IMR-90 (cell line): ENCODE results near the gene TIMM9. TPM values are rescaled to one million over a fixed set of nuclear protein-coding genes. Genes with fewer than 3 reads are reported as not detected.

Source experiments
- ATAC-seq: fragments of 200-7000 bp; cut with Tn5 transposase; 2 replicates; pipeline ENCODE4 v1.9.1; 2020; ENCODE audit warnings: low read depth, mild to moderate bottlenecking, moderate library complexity
- BruUV-seq: library from RNA; stranded (reverse); fragments of 400-500 nt; replicated peaks from 2 replicates; lab custom pipeline; 2021; lab: Mats Ljungman, UMichigan
- CTCF ChIA-PET: fragments of 300-600 bp; formaldehyde crosslinking; extraction: SDS; loops from one replicate; lab custom pipeline; 2021; ENCODE audit warnings: antibody characterized with exemption; lab: Yijun Ruan, JAX
- POLR2A ChIA-PET: fragments of 300-600 bp; sonication (Branson Sonifier 250); formaldehyde crosslinking; loops from one replicate; lab custom pipeline; 2022; ENCODE audit warnings: antibody characterized with exemption; ENCODE audit not compliant: unreplicated experiment; lab: Charles Lee
- DNase-seq: peaks from one replicate; pipeline ENCODE4 v3.0.0; 2013
- H2AFZ ChIP-seq: replicated peaks from 2 replicates; pipeline ENCODE3; 2013; ENCODE audit warnings: low read length, mild to moderate bottlenecking; ENCODE audit not compliant: poor library complexity
- H2AK5ac ChIP-seq: 2 replicates; pipeline ENCODE4 v1.6.1; 2013; ENCODE audit warnings: low read depth, low read length, inconsistent platforms
- H2AK9ac ChIP-seq: replicated peaks from 2 replicates; pipeline ENCODE3; 2013; ENCODE audit warnings: mild to moderate bottlenecking, low read depth, low read length, moderate library complexity; ENCODE audit not compliant: poor library complexity
- H2BK120ac ChIP-seq: 2 replicates; pipeline ENCODE4 v1.6.1; 2013; ENCODE audit warnings: low read depth, low read length, inconsistent platforms
- H2BK15ac ChIP-seq: 3 replicates; pipeline ENCODE4 v1.6.1; 2013; ENCODE audit warnings: low read depth, low read length, inconsistent platforms
- H2BK20ac ChIP-seq: 2 replicates; pipeline ENCODE4 v1.6.1; 2013; ENCODE audit warnings: low read depth, mild to moderate bottlenecking, inconsistent platforms, low read length, moderate library complexity
- H2BK5ac ChIP-seq: 2 replicates; pipeline ENCODE4 v1.6.1; 2013; ENCODE audit warnings: mild to moderate bottlenecking, low read depth, low read length, inconsistent platforms; ENCODE audit not compliant: poor library complexity, severe bottlenecking
- H3K14ac ChIP-seq: replicated peaks from 2 replicates; pipeline ENCODE4 v1.6.1; 2013; ENCODE audit warnings: low read depth, low read length, inconsistent platforms
- H3K18ac ChIP-seq: 2 replicates; pipeline ENCODE4 v1.6.1; 2013; ENCODE audit warnings: low read depth, low read length, control low read depth
- H3K23ac ChIP-seq: 2 replicates; pipeline ENCODE4 v1.6.1; 2013; ENCODE audit warnings: low read depth, low read length, inconsistent platforms
- H3K27ac ChIP-seq: 2 replicates; pipeline ENCODE4 v1.5.1; 2013; ENCODE audit warnings: mild to moderate bottlenecking, control low read depth, low read length; ENCODE audit not compliant: insufficient read depth
- H3K27me3 ChIP-seq: 2 replicates; pipeline ENCODE4 v1.6.1; 2013; ENCODE audit warnings: low read length; ENCODE audit not compliant: control insufficient read depth, insufficient read depth
- H3K36me3 ChIP-seq: 2 replicates; pipeline ENCODE4 v1.6.1; 2013; ENCODE audit warnings: low read length, mixed read lengths; ENCODE audit not compliant: control insufficient read depth, insufficient read depth
- H3K4ac ChIP-seq: 2 replicates; pipeline ENCODE4 v1.6.1; 2013; ENCODE audit warnings: low read depth, low read length, inconsistent platforms
- H3K4me1 ChIP-seq: 2 replicates; pipeline ENCODE4 v1.6.1; 2013; ENCODE audit warnings: low read length, mixed read lengths; ENCODE audit not compliant: control insufficient read depth, insufficient read depth
- H3K4me2 ChIP-seq: 2 replicates; pipeline ENCODE4 v1.6.1; 2013; ENCODE audit warnings: low read depth, mild to moderate bottlenecking, control low read depth, low read length, moderate library complexity
- H3K4me3 ChIP-seq: 2 replicates; pipeline ENCODE4 v1.5.1; 2013; ENCODE audit warnings: low read depth, mild to moderate bottlenecking, control low read depth, low read length, moderate library complexity; ENCODE audit not compliant: insufficient read depth
- H3K56ac ChIP-seq: 2 replicates; pipeline ENCODE4 v1.6.1; 2013; ENCODE audit warnings: low read length, inconsistent platforms; ENCODE audit not compliant: insufficient read depth; ENCODE audit errors: extremely low read depth
- H3K79me1 ChIP-seq, 2 experiments: 2 replicates each; pipeline ENCODE4 v1.6.1; 2013; ENCODE audit warnings: low read length in 2 of 2, inconsistent platforms in 1 of 2, low read depth in 1 of 2
- H3K9ac ChIP-seq: 2 replicates; pipeline ENCODE4 v1.6.1; 2013; ENCODE audit warnings: low read depth, low read length, control low read depth
- H3K9me1 ChIP-seq: 2 replicates; pipeline ENCODE4 v1.6.1; 2013; ENCODE audit warnings: low read length, inconsistent platforms; ENCODE audit not compliant: insufficient read depth
- H3K9me3 ChIP-seq: 2 replicates; pipeline ENCODE4 v1.6.1; 2013; ENCODE audit warnings: low read length; ENCODE audit not compliant: control insufficient read depth, insufficient read depth
- H4K20me1 ChIP-seq: 2 replicates; pipeline ENCODE4 v1.6.1; 2013; ENCODE audit warnings: low read length, inconsistent platforms; ENCODE audit not compliant: insufficient read depth
- H4K5ac ChIP-seq: 2 replicates; pipeline ENCODE4 v1.6.1; 2013; ENCODE audit warnings: mild to moderate bottlenecking, low read depth, low read length, control low read depth
- H4K8ac ChIP-seq, 2 experiments: 2 replicates each; pipeline ENCODE4 v1.6.1; 2013; ENCODE audit warnings: low read depth in 2 of 2, low read length in 2 of 2, control low read depth in 1 of 2, inconsistent platforms in 1 of 2
- H4K91ac ChIP-seq: 2 replicates; pipeline ENCODE4 v1.6.1; 2013; ENCODE audit warnings: low read depth, low read length, inconsistent platforms; ENCODE audit not compliant: insufficient read depth
- CEBPB ChIP-seq: IDR thresholded peaks from 2 replicates; pipeline ENCODE4 v1.6.1; 2012; ENCODE audit warnings: low read depth, low read length, improper control_type of control experiment
- CHD1 ChIP-seq: IDR thresholded peaks from 2 replicates; pipeline ENCODE4 v1.6.1; 2012; ENCODE audit warnings: low read depth, low read length, improper control_type of control experiment
- FOS ChIP-seq: fragments of 150-350 bp; IDR thresholded peaks from 2 replicates; pipeline ENCODE4 v1.6.1; 2016; ENCODE audit warnings: low read depth, low read length
- MXI1 ChIP-seq: IDR thresholded peaks from 2 replicates; pipeline ENCODE4 v1.6.1; 2012; ENCODE audit warnings: low read depth, mild to moderate bottlenecking, low read length, moderate library complexity, borderline replicate concordance
- NFE2L2 ChIP-seq: fragments of 150-350 bp; IDR thresholded peaks from 2 replicates; pipeline ENCODE4 v1.6.1; 2016; ENCODE audit warnings: low read depth, mild to moderate bottlenecking, low read length
- POLR2A ChIP-seq: IDR thresholded peaks from 2 replicates; pipeline ENCODE4 v1.6.1; 2012; ENCODE audit warnings: mild to moderate bottlenecking, low read depth, low read length
- RFX5 ChIP-seq: IDR thresholded peaks from 2 replicates; pipeline ENCODE4 v1.8.0; 2012; ENCODE audit warnings: low read depth, mild to moderate bottlenecking, low read length, moderate library complexity
- SMC3 ChIP-seq: fragments of 150-350 bp; IDR thresholded peaks from 2 replicates; pipeline ENCODE4 v1.6.1; 2016; ENCODE audit warnings: low read depth, mild to moderate bottlenecking, antibody characterized with exemption, low read length, moderate library complexity
- USF2 ChIP-seq: fragments of 150-350 bp; IDR thresholded peaks from 2 replicates; pipeline ENCODE4 v1.6.1; 2017; ENCODE audit warnings: mild to moderate bottlenecking, antibody characterized with exemption, low read length, low read depth
- dilution Hi-C: fragments of 300-500 bp; cut with HindIII; formaldehyde crosslinking; loops from one replicate; pipeline ENCODE4 v1.14.3; 2018; ENCODE audit warnings: low sequenced_read_pairs; ENCODE audit not compliant: unreplicated experiment
- in situ Hi-C: fragments of 300-500 bp; cut with MboI; formaldehyde crosslinking; loops from 3 replicates; pipeline ENCODE4 v1.14.3; 2019; ENCODE audit warnings: low sequenced_read_pairs, inconsistent platforms, mixed read lengths
- intact Hi-C: fragments of 100-400 bp; cut with micrococcal nuclease; formaldehyde crosslinking; loops from 2 replicates; pipeline ENCODE4 v1.10.0; 2022
- polyA plus RNA-seq, 3 experiments: library from polyadenylated mRNA; depleted of rRNA; stranded (reverse); fragments of >200 nt; gene quantifications; 2 replicates each; pipeline ENCODE4 v1.2.3, GENCODE V29; 2012; ENCODE audit warnings: low replicate concordance in 1 of 3
- total RNA-seq: library from RNA; depleted of rRNA; stranded (reverse); fragments of >200 nt; gene quantifications from 2 replicates; pipeline ENCODE4 v1.2.3, GENCODE V29; 2012

TIMM9 gene
- total and polyA plus RNA-seq, 2 of the 4 experiments (the other 2 are of a cell fraction), result 23.7 to 27.8 TPM

GRCh38 chr14:58376791-58377190 is 50.5 kb downstream of the TIMM9 start:
- H3K9me3 ChIP-seq, result no peaks in the 10 kb centered on the region
- dilution Hi-C loops (no loop called here), in situ Hi-C loops (loop anchor here (25.0 kb wide), 1 partner anchor 264 kb away; no protein-coding TSS in a partner anchor), intact Hi-C loops (no loop called here)
- no peak overlapping the region for H4K8ac ChIP-seq
- H3K14ac ChIP-seq, result no peak overlapping the region
- H3K4me2 ChIP-seq, result no peak overlapping the region
- H3K4me3 ChIP-seq, result no peak overlapping the region
- no peaks in the 10 kb centered on the region for H4K20me1 ChIP-seq
- H3K27me3 ChIP-seq, result no peaks in the 10 kb centered on the region
- no peak overlapping the region for H2AFZ ChIP-seq
- no peak overlapping the region for H3K18ac ChIP-seq
- no peak overlapping the region for H2BK5ac ChIP-seq
- no peak overlapping the region for H2BK20ac ChIP-seq
- H3K23ac ChIP-seq, result no peak overlapping the region
- H3K27ac ChIP-seq, result no peak overlapping the region
- BruUV-seq, result no TSS peak
- TF ChIP-seq USF2, result no peak
- no peak for TF ChIP-seq POLR2A
- no peak for TF ChIP-seq SMC3
- TF ChIP-seq FOS, result no peak
- no peak for TF ChIP-seq MXI1
- no peak for TF ChIP-seq RFX5
- no peak for TF ChIP-seq CEBPB
- TF ChIP-seq NFE2L2, result no peak
- no peak for TF ChIP-seq CHD1
- peaks cover 11% of the 10 kb centered on the region for H3K36me3 ChIP-seq
- DNase-seq (no peak), ATAC-seq (no peak)
- H3K4me1 ChIP-seq, result no peaks in the 10 kb centered on the region
- no peak overlapping the region for H3K4ac ChIP-seq
- no peak overlapping the region for H2AK9ac ChIP-seq
- no peaks in the 10 kb centered on the region; a peak in 1 of 4 replicates for H3K79me1 ChIP-seq
- CTCF ChIA-PET, result interaction anchor here (0.6 kb wide), 1 partner anchor 17 kb away, joined by 3 read pairs; no protein-coding TSS in a partner anchor
- H2BK120ac ChIP-seq, result no peak overlapping the region
- no peak overlapping the region for H2AK5ac ChIP-seq
- POLR2A ChIA-PET, result no interaction called here
- H2BK15ac ChIP-seq, result no peak overlapping the region
- no peak overlapping the region for H3K9ac ChIP-seq
- H3K56ac ChIP-seq, result no peak overlapping the region
- H3K9me1 ChIP-seq, result no peaks in the 10 kb centered on the region
- H4K91ac ChIP-seq, result no peak overlapping the region
- H4K5ac ChIP-seq, result no peak overlapping the region
